Tibial artery (tissue), 4 donors: ENCODE measurements around the gene FTCDNL1.

Experiments used
- DNase-seq, 2 donors: peaks; one replicate each; pipeline ENCODE4 v3.0.0-alpha.2; 2019
- H3K27ac ChIP-seq, 2 donors: fragments of 200-600 bp; sonication (generic) in 1 of 2; 1 replicate in 1 of 2; 2 replicates in 1 of 2; pipeline ENCODE4 v1.5.1; 2018 to 2019; ENCODE audit warnings: mild to moderate bottlenecking in 1 of 2
- H3K27me3 ChIP-seq, 2 donors: fragments of 200-600 bp; sonication (generic) in 1 of 2; one replicate each; pipeline versions ENCODE4 v1.5.1 to v1.6.0; 2016 to 2019
- H3K36me3 ChIP-seq, 3 donors: fragments of 200-600 bp; sonication (generic) in 2 of 3; one replicate each; pipeline ENCODE4 v1.5.1; 2016 to 2019; ENCODE audit warnings: mild to moderate bottlenecking in 2 of 3
- H3K4me1 ChIP-seq, 4 donors: fragments of 200-600 bp; sonication (generic) in 2 of 4; 1 replicate in 3 of 4; 2 replicates in 1 of 4; pipeline ENCODE4 v1.5.1; 2016 to 2019
- H3K4me3 ChIP-seq, 2 donors: fragments of 200-600 bp; sonication (generic) in 1 of 2; 1 replicate in 1 of 2; 2 replicates in 1 of 2; pipeline ENCODE4 v1.5.1; 2018 to 2019; ENCODE audit warnings: mild to moderate bottlenecking in 2 of 2
- H3K9me3 ChIP-seq, 3 donors: fragments of 200-600 bp; sonication (generic) in 1 of 3; one replicate each; pipeline ENCODE4 v1.5.1; 2016 to 2019
- intact Hi-C: fragments of 100-400 bp; cut with DNase I; formaldehyde crosslinking; loops from one replicate; pipeline ENCODE4 v1.15.0; 2023; ENCODE audit warnings: low total_unique reads
- TF ChIP-seq, protein P1 (sequence below), 2 experiments: fragments of 200-600 bp in 1 of 2; fragments of 450-650 bp in 1 of 2; IDR thresholded peaks; one replicate each; pipeline ENCODE4 v1.5.1; 2017 to 2019; ENCODE audit warnings: antibody characterized with exemption in 2 of 2, mild to moderate bottlenecking in 1 of 2, moderate library complexity in 1 of 2

FTCDNL1 gene

DNA sequence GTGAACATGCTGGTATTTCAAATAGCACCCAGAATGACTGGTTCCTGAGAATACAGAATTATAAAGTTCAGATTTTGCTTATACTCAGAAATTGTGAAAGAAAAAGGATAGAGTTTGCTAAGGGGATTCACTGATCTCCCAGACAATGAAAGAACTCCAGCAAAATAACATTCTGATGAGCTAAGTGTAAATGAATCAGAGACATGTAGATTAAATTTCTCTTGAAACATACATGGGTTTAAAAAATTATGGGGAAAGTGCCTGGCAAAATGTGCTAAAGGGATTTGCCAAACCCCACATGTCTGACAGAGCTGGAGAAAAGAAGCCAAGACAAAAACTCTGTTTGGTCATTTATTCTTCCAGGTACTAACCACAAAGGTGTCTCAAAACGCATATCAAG is 116.3 kb downstream of the FTCDNL1 start:
- no peaks in the 10 kb centered on the region for H3K4me1 ChIP-seq
- intact Hi-C loops, result no loop called here
- peaks cover 0 to 11% of the 10 kb centered on the region in 2 donors for H3K27me3 ChIP-seq
- DNase-seq, result no peak
- H3K36me3 ChIP-seq, result no peaks in the 10 kb centered on the region
- no peaks in the 10 kb centered on the region for H3K9me3 ChIP-seq
- no peak overlapping the region for H3K27ac ChIP-seq
- TF ChIP-seq, protein P1, sequence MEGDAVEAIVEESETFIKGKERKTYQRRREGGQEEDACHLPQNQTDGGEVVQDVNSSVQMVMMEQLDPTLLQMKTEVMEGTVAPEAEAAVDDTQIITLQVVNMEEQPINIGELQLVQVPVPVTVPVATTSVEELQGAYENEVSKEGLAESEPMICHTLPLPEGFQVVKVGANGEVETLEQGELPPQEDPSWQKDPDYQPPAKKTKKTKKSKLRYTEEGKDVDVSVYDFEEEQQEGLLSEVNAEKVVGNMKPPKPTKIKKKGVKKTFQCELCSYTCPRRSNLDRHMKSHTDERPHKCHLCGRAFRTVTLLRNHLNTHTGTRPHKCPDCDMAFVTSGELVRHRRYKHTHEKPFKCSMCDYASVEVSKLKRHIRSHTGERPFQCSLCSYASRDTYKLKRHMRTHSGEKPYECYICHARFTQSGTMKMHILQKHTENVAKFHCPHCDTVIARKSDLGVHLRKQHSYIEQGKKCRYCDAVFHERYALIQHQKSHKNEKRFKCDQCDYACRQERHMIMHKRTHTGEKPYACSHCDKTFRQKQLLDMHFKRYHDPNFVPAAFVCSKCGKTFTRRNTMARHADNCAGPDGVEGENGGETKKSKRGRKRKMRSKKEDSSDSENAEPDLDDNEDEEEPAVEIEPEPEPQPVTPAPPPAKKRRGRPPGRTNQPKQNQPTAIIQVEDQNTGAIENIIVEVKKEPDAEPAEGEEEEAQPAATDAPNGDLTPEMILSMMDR (IDR thresholded peaks at IDR 0.05), result no peak
- no peak overlapping the region for H3K4me3 ChIP-seq

DNA sequence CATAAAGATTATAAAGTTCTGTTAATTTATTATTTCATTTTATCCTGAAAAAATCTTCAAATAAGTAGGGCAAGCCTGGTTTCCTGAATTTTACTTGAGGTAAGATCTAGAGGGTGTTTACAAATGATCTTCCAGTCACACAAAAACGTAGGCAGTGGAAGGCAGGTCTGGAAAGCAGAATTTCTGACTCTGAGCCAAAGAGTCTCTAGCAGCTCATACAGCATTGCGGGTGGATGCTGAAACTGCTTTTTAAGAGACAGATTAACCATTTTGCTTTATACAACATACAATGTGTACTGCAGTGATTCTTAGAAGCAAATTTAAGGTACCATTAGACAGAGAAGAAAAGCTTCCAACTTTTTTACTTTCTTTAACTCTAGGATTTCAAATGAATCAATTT is 117.0 kb downstream of the FTCDNL1 start:
- Histone ChIP-seq H3K4me1 (no peaks in the 10 kb centered on the region), H3K9me3 (no peaks in the 10 kb centered on the region), H3K36me3 (no peaks in the 10 kb centered on the region), H3K27ac (no peak overlapping the region), H3K4me3 (no peak overlapping the region), H3K27me3 (peaks cover 0 to 6% of the 10 kb centered on the region in 2 donors)
- TF ChIP-seq, protein P1 (IDR thresholded peaks at IDR 0.05), result no peak
- DNase-seq, result no peak
- intact Hi-C loops, result no loop called here

DNA sequence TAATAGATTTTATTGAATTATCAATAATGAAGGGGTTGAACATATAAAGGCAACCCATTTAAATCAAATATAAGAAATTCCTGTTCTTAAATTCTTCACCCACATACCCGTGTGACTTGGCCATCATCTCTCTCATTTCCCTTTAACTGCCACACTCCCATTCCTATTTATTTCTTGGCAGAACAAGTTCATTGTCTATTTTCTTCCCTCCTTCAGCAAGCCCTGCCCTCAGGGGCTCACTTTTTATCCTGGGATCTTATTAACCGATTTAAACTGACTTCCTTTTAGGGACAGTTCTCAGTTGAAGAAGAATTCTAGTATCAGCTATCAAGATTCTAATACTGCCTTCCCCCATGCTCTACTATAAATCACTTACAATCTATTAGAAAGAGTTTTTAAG is 123.2 kb downstream of the FTCDNL1 start:
- no peak overlapping the region for H3K27ac ChIP-seq
- no peaks in the 10 kb centered on the region for H3K36me3 ChIP-seq
- intact Hi-C loops, result no loop called here
- H3K27me3 ChIP-seq, result peaks cover 0 to 5% of the 10 kb centered on the region in 2 donors
- DNase-seq, result no peak
- TF ChIP-seq, protein P1 (IDR thresholded peaks at IDR 0.05), result no peak
- H3K4me1 ChIP-seq, result no peaks in the 10 kb centered on the region
- no peak overlapping the region for H3K4me3 ChIP-seq
- H3K9me3 ChIP-seq, result peaks cover 0 to 8% (median 0%) of the 10 kb centered on the region in 3 donors

DNA sequence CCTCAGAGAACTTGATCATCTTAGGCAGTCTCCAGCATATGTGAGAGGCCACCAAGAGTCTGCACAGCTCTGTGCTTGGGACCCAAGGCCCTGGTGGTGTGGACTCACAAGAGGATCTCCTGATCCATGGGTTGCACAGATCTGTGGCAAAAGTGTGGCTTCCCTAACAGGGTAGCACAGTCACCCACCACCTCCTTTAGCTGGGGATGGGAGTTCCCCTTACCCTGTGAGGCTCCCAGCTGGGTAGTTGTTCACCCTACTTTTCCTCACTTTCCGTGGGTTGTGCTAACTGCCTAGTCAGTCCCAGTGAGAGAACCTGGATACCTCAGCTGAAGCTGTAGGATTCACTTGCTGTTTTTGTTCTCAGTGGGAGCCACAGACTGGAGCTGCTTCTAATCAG is 123.7 kb downstream of the FTCDNL1 start:
- Histone ChIP-seq H3K27ac (no peak overlapping the region), H3K9me3 (peaks cover 0 to 8% (median 0%) of the 10 kb centered on the region in 3 donors), H3K27me3 (peaks cover 0 to 5% of the 10 kb centered on the region in 2 donors), H3K4me1 (no peaks in the 10 kb centered on the region), H3K36me3 (no peaks in the 10 kb centered on the region), H3K4me3 (no peak overlapping the region)
- intact Hi-C loops, result no loop called here
- TF ChIP-seq, protein P1 (IDR thresholded peaks at IDR 0.05), result no peak
- no peak for DNase-seq

DNA sequence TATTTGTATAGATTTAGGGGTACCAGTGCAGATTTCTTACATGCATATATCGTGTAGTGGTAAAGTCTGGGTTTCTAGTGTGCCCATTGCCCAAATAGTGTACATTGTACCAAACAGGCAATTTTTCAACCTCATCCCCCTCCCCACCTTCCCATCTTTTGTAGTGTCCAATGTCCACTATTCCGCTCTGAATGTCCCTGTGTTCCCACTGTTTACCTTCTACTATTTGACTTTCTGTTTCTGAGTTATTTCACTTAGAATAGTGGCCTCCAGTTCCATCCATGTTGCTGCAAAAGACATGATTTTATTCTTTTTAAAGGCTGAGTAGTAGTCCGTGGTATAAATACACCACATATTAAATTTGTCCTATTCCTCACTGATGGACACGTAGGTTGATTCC is 132.9 kb downstream of the FTCDNL1 start:
- no peak for DNase-seq
- Histone ChIP-seq H3K9me3 (no peaks in the 10 kb centered on the region), H3K4me1 (no peaks in the 10 kb centered on the region), H3K4me3 (no peak overlapping the region), H3K36me3 (no peaks in the 10 kb centered on the region), H3K27ac (no peak overlapping the region), H3K27me3 (no peaks in the 10 kb centered on the region)
- intact Hi-C loops, result no loop called here
- TF ChIP-seq, protein P1 (IDR thresholded peaks at IDR 0.05), result no peak

DNA sequence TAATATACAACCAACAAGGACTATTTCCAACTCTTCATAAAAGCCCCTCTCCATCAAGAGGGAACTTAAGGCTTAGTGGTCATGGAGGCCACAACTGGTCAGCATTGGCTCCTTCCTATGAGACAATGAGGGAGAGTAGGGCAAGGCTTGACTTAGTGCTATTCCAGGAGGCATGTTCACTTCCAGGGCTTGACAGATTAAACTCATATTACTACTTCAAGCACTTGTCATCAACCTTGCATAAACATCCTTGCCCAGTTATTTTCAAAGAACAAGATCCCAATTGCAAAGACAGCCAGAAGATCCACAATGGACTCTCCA is 133.4 kb downstream of the FTCDNL1 start:
- intact Hi-C loops, result no loop called here
- TF ChIP-seq, protein P1 (IDR thresholded peaks at IDR 0.05), result no peak
- H3K36me3 ChIP-seq, result no peaks in the 10 kb centered on the region
- no peak overlapping the region for H3K27ac ChIP-seq
- DNase-seq, result no peak
- H3K4me3 ChIP-seq, result no peak overlapping the region
- no peaks in the 10 kb centered on the region for H3K9me3 ChIP-seq
- no peaks in the 10 kb centered on the region for H3K4me1 ChIP-seq
- H3K27me3 ChIP-seq, result no peaks in the 10 kb centered on the region
